WTC11 (cell line): ENCODE results near the gene KLHL35. TPM values are rescaled to one million over a fixed set of nuclear protein-coding genes. Genes with fewer than 3 reads are reported as not detected.

ENCODE experiments used
- ATAC-seq: fragments of 200-7000 bp; cut with Tn5 transposase; 2 replicates; pipeline ENCODE4 v1.10.0; 2021; ENCODE audit warnings: mild to moderate bottlenecking, moderate library complexity
- CTCF ChIA-PET: fragments of 300-600 bp; sonication (Branson Sonifier 250); formaldehyde crosslinking; loops from one replicate; lab custom pipeline; 2021; ENCODE audit warnings: antibody characterized with exemption; lab: Charles Lee
- POLR2A ChIA-PET: fragments of 350-600 bp; sonication (Branson Sonifier 250); formaldehyde crosslinking; loops from one replicate; lab custom pipeline; 2021; ENCODE audit warnings: antibody characterized with exemption; lab: Charles Lee
- DNase-seq: peaks from one replicate; pipeline ENCODE4 v3.0.0; 2021; ENCODE audit warnings: low spot score
- H3K27ac Mint-ChIP-seq: 2 replicates; pipeline ENCODE4 v1.8.0; 2021; ENCODE audit warnings: mixed read lengths
- H3K27me3 Mint-ChIP-seq: 2 replicates; pipeline ENCODE4 v1.8.0; 2021; ENCODE audit warnings: low read depth, mild to moderate bottlenecking, moderate library complexity, mixed read lengths
- H3K36me3 Mint-ChIP-seq: 2 replicates; pipeline ENCODE4 v1.8.0; 2021; ENCODE audit warnings: mixed read lengths
- H3K4me1 Mint-ChIP-seq: 2 replicates; pipeline ENCODE4 v1.8.0; 2022; ENCODE audit warnings: mixed read lengths
- H3K4me3 Mint-ChIP-seq: 2 replicates; pipeline ENCODE4 v1.8.0; 2021; ENCODE audit warnings: mild to moderate bottlenecking, moderate library complexity, mixed read lengths
- H3K9me3 Mint-ChIP-seq: 2 replicates; pipeline ENCODE4 v1.8.0; 2021; ENCODE audit warnings: mixed read lengths
- ATF3 ChIP-seq: sonication (generic); formaldehyde crosslinking; conservative IDR thresholded peaks from 2 replicates; pipeline ENCODE4 v1.8.1; 2022; ENCODE audit warnings: mild to moderate bottlenecking, missing genetic modification reagents
- CTCF ChIP-seq: fragments of 200-600 bp; IDR thresholded peaks from 2 replicates; pipeline ENCODE4 v1.8.0; 2022; ENCODE audit warnings: antibody characterized with exemption
- ELF4 ChIP-seq: sonication (generic); formaldehyde crosslinking; IDR thresholded peaks from 2 replicates; pipeline ENCODE4 v1.8.1; 2022; ENCODE audit warnings: low read depth, mild to moderate bottlenecking, moderate library complexity, missing genetic modification reagents
- ERG ChIP-seq: fragments of 250-450 bp; sonication (Bioruptor Pico); IDR thresholded peaks from 2 replicates; pipeline ENCODE4 v1.8.0; 2021; ENCODE audit warnings: mild to moderate bottlenecking
- JAZF1 ChIP-seq: fragments of 250-450 bp; sonication (Bioruptor Pico); IDR thresholded peaks from 2 replicates; pipeline ENCODE4 v1.9.0; 2021; ENCODE audit warnings: moderate library complexity, mild to moderate bottlenecking, inconsistent platforms
- NR1H2 ChIP-seq: sonication (generic); formaldehyde crosslinking; IDR thresholded peaks from 2 replicates; pipeline ENCODE4 v1.9.0; 2021; ENCODE audit warnings: mild to moderate bottlenecking, moderate library complexity, missing genetic modification reagents
- PRRX2 ChIP-seq: fragments of 250-450 bp; sonication (Bioruptor Pico); IDR thresholded peaks from 2 replicates; pipeline ENCODE4 v1.8.0; 2021; ENCODE audit warnings: mild to moderate bottlenecking
- TEAD4 ChIP-seq: sonication (generic); formaldehyde crosslinking; IDR thresholded peaks from 2 replicates; pipeline ENCODE4 v1.8.0; 2022; ENCODE audit warnings: mild to moderate bottlenecking, missing genetic modification reagents
- TP53 ChIP-seq: sonication (generic); formaldehyde crosslinking; IDR thresholded peaks from 2 replicates; pipeline ENCODE4 v1.8.1; 2023; ENCODE audit warnings: mild to moderate bottlenecking, missing genetic modification reagents
- ZNF423 ChIP-seq: fragments of 250-450 bp; sonication (Bioruptor Pico); IDR thresholded peaks from 2 replicates; pipeline ENCODE4 v2.1.2; 2022; ENCODE audit warnings: mild to moderate bottlenecking, moderate library complexity
- ZNF425 ChIP-seq: fragments of 250-450 bp; sonication (Bioruptor Pico); conservative IDR thresholded peaks from 2 replicates; pipeline ENCODE4 v1.9.0; 2021; ENCODE audit warnings: mild to moderate bottlenecking
- ZSCAN18 ChIP-seq: fragments of 250-450 bp; sonication (Bioruptor Pico); IDR thresholded peaks from 2 replicates; pipeline ENCODE4 v2.1.2; 2022; ENCODE audit warnings: mild to moderate bottlenecking, moderate library complexity
- total RNA-seq: library from RNA; stranded (reverse); gene quantifications from 3 replicates; pipeline ENCODE4 v1.2.3, GENCODE V29; 2021
- TF ChIP-seq, protein P1 (sequence below): sonication (generic); formaldehyde crosslinking; IDR thresholded peaks from 2 replicates; pipeline ENCODE4 v1.8.1; 2023; ENCODE audit warnings: mild to moderate bottlenecking, missing genetic modification reagents

The KLHL35 gene
- total RNA-seq, 1 experiment from 2014 or later, result 0.22 TPM

- POLR2A ChIA-PET, result no interaction called here
- H3K9me3 Mint-ChIP-seq, result no peaks in the 10 kb centered on the region
- no peak overlapping the region for H3K27ac Mint-ChIP-seq
- H3K4me3 Mint-ChIP-seq, result no peak overlapping the region
- peaks cover 2% of the 10 kb centered on the region; the same call in 1 of the 2 replicates for H3K27me3 Mint-ChIP-seq
- DNase-seq (no peak), ATAC-seq (no peak)
- H3K36me3 Mint-ChIP-seq, result no peaks in the 10 kb centered on the region
- CTCF ChIA-PET, result interaction anchor here (0.6 to 7.5 kb wide), 23 partner anchors 11 to 165 kb away, joined by 3 to 89 read pairs (median 6); partner anchors contain the start of gene GDPD5
- TF ChIP-seq JAZF1 (CRISPR knock-in tag) (no peak), ZNF425 (CRISPR knock-in tag) (no peak), ATF3 (CRISPR knock-in tag) (no peak), TEAD4 (CRISPR knock-in tag) (no peak), ELF4 (CRISPR knock-in tag) (no peak), NR1H2 (CRISPR knock-in tag) (no peak)
- TF ChIP-seq, protein P1, sequence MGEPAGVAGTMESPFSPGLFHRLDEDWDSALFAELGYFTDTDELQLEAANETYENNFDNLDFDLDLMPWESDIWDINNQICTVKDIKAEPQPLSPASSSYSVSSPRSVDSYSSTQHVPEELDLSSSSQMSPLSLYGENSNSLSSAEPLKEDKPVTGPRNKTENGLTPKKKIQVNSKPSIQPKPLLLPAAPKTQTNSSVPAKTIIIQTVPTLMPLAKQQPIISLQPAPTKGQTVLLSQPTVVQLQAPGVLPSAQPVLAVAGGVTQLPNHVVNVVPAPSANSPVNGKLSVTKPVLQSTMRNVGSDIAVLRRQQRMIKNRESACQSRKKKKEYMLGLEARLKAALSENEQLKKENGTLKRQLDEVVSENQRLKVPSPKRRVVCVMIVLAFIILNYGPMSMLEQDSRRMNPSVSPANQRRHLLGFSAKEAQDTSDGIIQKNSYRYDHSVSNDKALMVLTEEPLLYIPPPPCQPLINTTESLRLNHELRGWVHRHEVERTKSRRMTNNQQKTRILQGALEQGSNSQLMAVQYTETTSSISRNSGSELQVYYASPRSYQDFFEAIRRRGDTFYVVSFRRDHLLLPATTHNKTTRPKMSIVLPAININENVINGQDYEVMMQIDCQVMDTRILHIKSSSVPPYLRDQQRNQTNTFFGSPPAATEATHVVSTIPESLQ (CRISPR knock-in tag), result no peak
- peaks cover 14% of the 10 kb centered on the region for H3K4me1 Mint-ChIP-seq
Observed at GRCh38 chr11:75389276-75389605, 43.8 kb downstream of the KLHL35 start.

DNA sequence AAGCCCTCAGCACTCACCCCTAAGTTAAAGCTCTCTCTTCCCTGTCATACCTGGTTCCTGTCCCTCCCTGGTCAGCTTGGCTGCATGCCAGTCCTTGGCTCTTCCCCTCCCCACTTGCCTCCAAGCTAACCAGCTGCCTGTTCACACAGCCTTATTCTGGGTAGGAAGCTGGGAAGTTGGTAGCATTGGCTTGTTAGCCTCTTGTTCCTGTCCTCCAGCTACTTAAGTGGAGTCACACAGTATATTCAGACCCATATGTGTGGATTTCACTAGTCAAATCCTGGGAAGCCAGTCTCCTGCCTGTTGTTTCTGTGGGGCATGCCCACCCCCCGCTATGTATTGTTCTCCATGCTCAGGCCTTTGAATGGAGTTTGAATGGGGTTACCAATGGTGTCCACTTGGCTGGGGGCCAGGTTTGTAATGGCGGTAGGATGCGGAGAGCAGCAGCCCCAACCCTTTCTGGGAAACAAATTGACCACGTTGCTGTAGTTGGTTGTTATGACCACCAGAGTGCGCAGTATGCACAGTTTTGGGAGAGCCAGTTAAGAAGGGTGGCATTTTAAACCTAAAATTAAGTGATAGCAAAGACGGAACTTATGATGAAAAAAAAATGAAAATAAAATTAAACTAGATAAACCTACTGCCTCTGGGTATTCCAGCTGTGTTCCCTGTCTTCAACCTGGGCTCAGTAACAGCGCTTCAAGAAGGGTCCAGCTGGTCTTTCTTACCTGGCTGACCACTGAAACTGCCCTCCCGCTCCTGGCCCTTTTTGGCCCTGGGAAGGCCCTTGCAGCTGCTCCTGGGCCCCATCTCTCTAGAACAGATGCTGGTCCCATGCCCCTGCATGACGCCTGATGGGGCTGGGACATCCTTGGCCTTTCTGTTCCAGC lies 44.4 kb downstream of the KLHL35 start:
- H3K9me3 Mint-ChIP-seq, result no peaks in the 10 kb centered on the region
- peaks cover 20% of the 10 kb centered on the region for H3K4me1 Mint-ChIP-seq
- no peaks in the 10 kb centered on the region for H3K36me3 Mint-ChIP-seq
- ATAC-seq, result peak; percentile 78
- H3K4me3 Mint-ChIP-seq, result no peak overlapping the region
- TF ChIP-seq ZNF423 (0 out of 2 replicates have a peak, but pooled peaks have one; percentile 21), ZSCAN18 (peak; percentile 75; the same call in 1 of the 2 replicates), PRRX2 (CRISPR knock-in tag) (0 out of 2 replicates have a peak, but pooled peaks have one; percentile 37), ERG (CRISPR knock-in tag) (peak; percentile 84), CTCF (peak; percentile 69), TP53 (CRISPR knock-in tag) (no peak)
- peak; percentile 75 for DNase-seq
- CTCF ChIA-PET, result interaction anchor here (0.6 to 7.5 kb wide), 33 partner anchors 12 to 381 kb away, joined by 3 to 89 read pairs (median 4); partner anchors contain the start of gene GDPD5
- POLR2A ChIA-PET, result no interaction called here
- peaks cover 2% of the 10 kb centered on the region; the same call in 1 of the 2 replicates for H3K27me3 Mint-ChIP-seq
- no peak overlapping the region for H3K27ac Mint-ChIP-seq
